ENCODE measurements around the gene HOXA4. TPM values are rescaled to one million over a fixed set of nuclear protein-coding genes. Genes with fewer than 3 reads are reported as not detected.

Gene HOXA4
- total RNA-seq, 3 donors from 2014 or later (not counting 1 experiment from before 2014, with no cell fraction given): 0.52 to 2.1 (median 0.63) TPM

DNA sequence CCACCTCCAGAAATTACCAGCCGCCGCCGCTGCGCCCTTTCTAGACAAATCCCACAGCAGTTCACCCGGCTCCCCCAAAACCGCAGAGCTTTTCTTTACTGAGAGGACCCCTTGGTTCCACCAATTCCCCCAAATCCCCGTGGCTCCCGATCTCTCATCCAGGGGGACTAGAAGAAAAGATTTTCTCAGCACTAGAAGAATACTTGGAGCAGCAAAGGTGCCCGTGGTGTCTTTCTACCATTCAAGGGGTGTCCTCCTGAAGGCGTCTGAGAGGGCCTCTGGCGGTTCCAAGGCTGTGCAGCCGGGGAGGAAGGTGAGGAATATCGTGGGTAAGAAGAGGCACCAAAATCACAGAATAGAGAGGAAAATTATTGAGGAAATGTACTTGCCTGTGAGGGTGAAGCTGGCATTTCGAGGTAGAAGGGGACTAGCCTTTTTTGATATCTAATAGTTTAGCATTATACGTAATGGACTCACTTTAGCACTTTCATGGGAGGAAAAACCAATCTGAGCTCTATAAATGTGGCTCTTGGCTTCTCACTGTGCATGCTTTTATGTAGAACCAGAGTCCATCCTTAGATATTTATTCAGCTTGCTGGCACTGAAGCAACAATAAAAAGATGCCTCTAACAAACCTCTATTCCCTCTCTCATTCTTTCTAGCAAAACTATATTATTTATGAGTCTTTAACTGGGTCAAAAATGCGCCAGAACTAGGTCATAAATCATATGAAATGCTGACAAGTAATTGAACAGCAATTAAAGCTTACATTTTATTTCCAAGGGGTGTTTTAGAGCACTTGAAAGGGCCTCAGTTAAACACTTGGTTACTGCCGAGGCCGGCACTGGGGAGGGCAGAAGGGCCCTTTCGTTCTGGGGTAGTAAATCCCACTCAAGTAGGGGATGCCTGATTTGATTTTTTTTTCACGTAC lies 14.3 kb downstream of the HOXA4 start:
- H3K27me3 Mint-ChIP-seq (ENCODE audit: low read depth in 2 of 2): peaks cover 0 to 4% of the 10 kb centered on the region in 2 donors
- DNase-seq: no peak
- H3K9me3 ChIP-seq (ENCODE audit: control insufficient read depth, insufficient read depth, low read length): no peaks in the 10 kb centered on the region
- TF ChIP-seq, protein P1, sequence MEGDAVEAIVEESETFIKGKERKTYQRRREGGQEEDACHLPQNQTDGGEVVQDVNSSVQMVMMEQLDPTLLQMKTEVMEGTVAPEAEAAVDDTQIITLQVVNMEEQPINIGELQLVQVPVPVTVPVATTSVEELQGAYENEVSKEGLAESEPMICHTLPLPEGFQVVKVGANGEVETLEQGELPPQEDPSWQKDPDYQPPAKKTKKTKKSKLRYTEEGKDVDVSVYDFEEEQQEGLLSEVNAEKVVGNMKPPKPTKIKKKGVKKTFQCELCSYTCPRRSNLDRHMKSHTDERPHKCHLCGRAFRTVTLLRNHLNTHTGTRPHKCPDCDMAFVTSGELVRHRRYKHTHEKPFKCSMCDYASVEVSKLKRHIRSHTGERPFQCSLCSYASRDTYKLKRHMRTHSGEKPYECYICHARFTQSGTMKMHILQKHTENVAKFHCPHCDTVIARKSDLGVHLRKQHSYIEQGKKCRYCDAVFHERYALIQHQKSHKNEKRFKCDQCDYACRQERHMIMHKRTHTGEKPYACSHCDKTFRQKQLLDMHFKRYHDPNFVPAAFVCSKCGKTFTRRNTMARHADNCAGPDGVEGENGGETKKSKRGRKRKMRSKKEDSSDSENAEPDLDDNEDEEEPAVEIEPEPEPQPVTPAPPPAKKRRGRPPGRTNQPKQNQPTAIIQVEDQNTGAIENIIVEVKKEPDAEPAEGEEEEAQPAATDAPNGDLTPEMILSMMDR (IDR thresholded peaks at IDR 0.05): no peak
- no peak overlapping the region for H3K4me3 ChIP-seq (ENCODE audit: low read length)
- no peak overlapping the region for H3K4me3 Mint-ChIP-seq
- H3K9me3 Mint-ChIP-seq: no peaks in the 10 kb centered on the region
- H3K36me3 Mint-ChIP-seq: no peaks in the 10 kb centered on the region
- H3K4me1 Mint-ChIP-seq: no peaks in the 10 kb centered on the region
- no peaks in the 10 kb centered on the region for H3K27me3 ChIP-seq (ENCODE audit: control insufficient read depth, insufficient read depth, low read length)
- no peak for ATAC-seq
- intact Hi-C loops (cut with micrococcal nuclease): no loop called here
- WGBS (ENCODE audit: insufficient coverage): 89% methylated on average over 19 of the region's 20 CpGs
- no peaks in the 10 kb centered on the region for H3K4me1 ChIP-seq (ENCODE audit: control insufficient read depth, insufficient read depth, low read length)
- H3K36me3 ChIP-seq (ENCODE audit: control insufficient read depth, insufficient read depth, low read length): no peaks in the 10 kb centered on the region
- H3K27ac ChIP-seq (ENCODE audit: low read length): no peak overlapping the region
- no peak overlapping the region for H3K27ac Mint-ChIP-seq

DNA sequence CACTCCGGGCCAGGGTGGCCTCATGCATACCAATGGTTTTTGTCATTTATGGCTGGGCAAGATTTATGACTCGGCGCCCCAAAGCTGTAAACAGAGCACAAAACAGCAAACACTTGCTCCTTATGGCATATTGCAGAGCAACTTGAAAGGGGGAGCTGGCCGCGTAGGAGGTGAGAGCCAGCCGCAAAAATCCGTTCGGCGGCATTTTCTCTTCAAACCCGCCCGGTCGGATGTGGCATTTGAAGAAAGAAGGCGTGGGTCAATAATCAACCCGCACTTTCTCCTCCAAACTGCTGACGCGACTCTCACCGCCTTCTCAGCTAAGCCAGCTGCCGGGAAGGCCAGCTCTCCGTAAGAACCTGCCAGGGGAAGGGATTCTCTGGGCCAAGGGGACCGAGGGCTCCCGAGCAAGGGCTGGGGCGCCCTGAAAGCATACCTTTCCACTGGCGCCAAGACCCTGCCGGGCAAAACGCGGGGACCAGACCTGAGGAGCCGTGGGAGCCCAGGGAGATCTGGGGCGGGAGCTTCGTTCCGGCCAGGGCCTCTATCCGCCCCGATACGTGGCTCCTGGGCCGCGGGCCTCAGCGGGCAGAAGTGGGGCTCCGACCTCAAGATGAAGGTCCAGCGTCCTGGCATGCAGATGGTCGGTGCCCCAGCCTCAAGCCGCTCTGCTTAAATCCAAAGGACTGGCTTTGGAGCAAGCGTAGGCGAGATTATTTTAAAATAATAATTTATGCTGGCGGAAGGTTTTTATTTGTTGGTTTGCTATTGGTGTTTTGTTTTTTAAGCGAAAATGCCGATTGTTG lies 15.1 kb downstream of the HOXA4 start:
- Histone ChIP-seq H3K27me3 (ENCODE audit: control insufficient read depth, insufficient read depth, low read length) (no peaks in the 10 kb centered on the region), H3K4me3 (ENCODE audit: low read length) (no peak overlapping the region), H3K36me3 (ENCODE audit: control insufficient read depth, insufficient read depth, low read length) (no peaks in the 10 kb centered on the region), H3K9me3 (ENCODE audit: control insufficient read depth, insufficient read depth, low read length) (no peaks in the 10 kb centered on the region), H3K27ac (ENCODE audit: low read length) (no peak overlapping the region), H3K4me1 (ENCODE audit: control insufficient read depth, insufficient read depth, low read length) (no peaks in the 10 kb centered on the region)
- 95% methylated on average over 45 of the region's 45 CpGs for WGBS (ENCODE audit: insufficient coverage)
- TF ChIP-seq, protein P1 (IDR thresholded peaks at IDR 0.05): no peak
- H3K27ac Mint-ChIP-seq: no peak overlapping the region
- ATAC-seq (no peak), DNase-seq (no peak)
- H3K36me3 Mint-ChIP-seq: no peaks in the 10 kb centered on the region
- H3K9me3 Mint-ChIP-seq: no peaks in the 10 kb centered on the region
- no peak overlapping the region for H3K4me3 Mint-ChIP-seq
- intact Hi-C loops (cut with micrococcal nuclease): no loop called here
- no peaks in the 10 kb centered on the region for H3K4me1 Mint-ChIP-seq
- H3K27me3 Mint-ChIP-seq (ENCODE audit: low read depth in 2 of 2): peaks cover 0 to 4% of the 10 kb centered on the region in 2 donors

DNA sequence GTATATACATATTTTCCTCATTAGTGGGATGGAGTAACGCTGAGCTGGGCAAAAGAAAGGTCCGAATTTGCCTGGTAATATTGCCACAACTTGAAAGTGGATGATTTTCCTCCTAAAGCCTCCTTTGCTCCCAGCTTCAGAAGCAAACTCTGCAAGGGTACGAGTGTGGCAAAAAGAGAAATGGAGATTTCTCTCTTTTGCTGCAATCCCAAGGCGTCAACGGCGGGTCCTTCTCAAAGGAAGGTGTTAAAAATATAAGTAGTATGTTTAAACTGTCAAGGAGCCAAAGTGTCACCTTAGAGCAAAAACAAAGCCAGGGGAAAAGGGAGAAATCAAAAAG lies 15.7 kb downstream of the HOXA4 start:
- no peak overlapping the region for H3K27ac ChIP-seq (ENCODE audit: low read length)
- no peaks in the 10 kb centered on the region for H3K4me1 Mint-ChIP-seq
- TF ChIP-seq, protein P1 (IDR thresholded peaks at IDR 0.05): no peak
- H3K9me3 Mint-ChIP-seq: no peaks in the 10 kb centered on the region
- no peak for DNase-seq
- intact Hi-C loops (cut with micrococcal nuclease): no loop called here
- H3K9me3 ChIP-seq (ENCODE audit: control insufficient read depth, insufficient read depth, low read length): no peaks in the 10 kb centered on the region
- no peak overlapping the region for H3K4me3 Mint-ChIP-seq
- H3K36me3 Mint-ChIP-seq: no peaks in the 10 kb centered on the region
- no peak overlapping the region for H3K4me3 ChIP-seq (ENCODE audit: low read length)
- H3K27ac Mint-ChIP-seq: no peak overlapping the region
- no peak for ATAC-seq
- no peaks in the 10 kb centered on the region for H3K4me1 ChIP-seq (ENCODE audit: control insufficient read depth, insufficient read depth, low read length)
- no peaks in the 10 kb centered on the region for H3K27me3 ChIP-seq (ENCODE audit: control insufficient read depth, insufficient read depth, low read length)
- WGBS (ENCODE audit: insufficient coverage): 94% methylated on average over 6 of the region's 6 CpGs
- peaks cover 0 to 4% of the 10 kb centered on the region in 2 donors for H3K27me3 Mint-ChIP-seq (ENCODE audit: low read depth in 2 of 2)
- H3K36me3 ChIP-seq (ENCODE audit: control insufficient read depth, insufficient read depth, low read length): no peaks in the 10 kb centered on the region
